Endometrium (tissue), 2 donors: ENCODE results near the gene HCFC1R1.

Source experiments
- FAIRE-seq: peaks from 2 replicates; lab custom pipeline; 2012; peaks lifted over from hg19 to GRCh38; lab: Jason Lieb, UNC
- donor health status: control.
- donor health status: control.

HCFC1R1 gene

DNA sequence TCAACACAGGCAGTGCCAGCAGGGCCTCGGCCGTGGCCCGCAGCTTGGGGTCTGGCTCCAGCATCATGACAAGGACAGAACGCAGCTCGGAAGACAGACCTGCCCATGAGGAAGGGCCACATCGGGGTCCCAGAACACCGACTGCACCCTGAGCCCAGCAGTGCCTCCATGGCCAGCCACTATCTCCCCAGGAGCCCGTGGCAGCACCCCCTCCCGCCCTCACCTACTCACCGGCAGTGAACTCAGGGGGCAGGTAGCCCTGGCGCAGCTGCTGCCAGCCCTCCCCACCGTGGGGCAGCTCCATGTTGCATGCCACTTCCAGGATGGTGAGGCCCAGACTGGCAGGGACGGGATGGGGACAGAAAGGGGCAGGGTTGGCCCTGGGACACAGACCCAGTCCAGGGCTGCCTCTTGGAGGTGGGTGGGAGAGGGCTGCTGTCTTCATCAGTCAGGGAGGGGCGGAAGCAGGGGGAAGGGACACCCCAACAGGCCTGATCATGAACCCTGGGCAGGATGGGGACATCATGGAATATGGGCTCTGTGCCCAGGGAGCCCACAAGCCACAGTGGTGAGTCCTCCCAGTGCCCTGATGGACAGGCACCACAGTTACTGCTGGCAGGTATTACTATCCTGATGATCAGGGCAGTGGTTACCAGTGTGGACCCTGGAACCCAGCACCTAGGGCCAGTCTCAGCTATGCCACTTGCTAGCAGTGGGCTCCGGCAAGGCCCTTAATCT lies 49.3 kb downstream of the HCFC1R1 start:
- no peak for FAIRE-seq

DNA sequence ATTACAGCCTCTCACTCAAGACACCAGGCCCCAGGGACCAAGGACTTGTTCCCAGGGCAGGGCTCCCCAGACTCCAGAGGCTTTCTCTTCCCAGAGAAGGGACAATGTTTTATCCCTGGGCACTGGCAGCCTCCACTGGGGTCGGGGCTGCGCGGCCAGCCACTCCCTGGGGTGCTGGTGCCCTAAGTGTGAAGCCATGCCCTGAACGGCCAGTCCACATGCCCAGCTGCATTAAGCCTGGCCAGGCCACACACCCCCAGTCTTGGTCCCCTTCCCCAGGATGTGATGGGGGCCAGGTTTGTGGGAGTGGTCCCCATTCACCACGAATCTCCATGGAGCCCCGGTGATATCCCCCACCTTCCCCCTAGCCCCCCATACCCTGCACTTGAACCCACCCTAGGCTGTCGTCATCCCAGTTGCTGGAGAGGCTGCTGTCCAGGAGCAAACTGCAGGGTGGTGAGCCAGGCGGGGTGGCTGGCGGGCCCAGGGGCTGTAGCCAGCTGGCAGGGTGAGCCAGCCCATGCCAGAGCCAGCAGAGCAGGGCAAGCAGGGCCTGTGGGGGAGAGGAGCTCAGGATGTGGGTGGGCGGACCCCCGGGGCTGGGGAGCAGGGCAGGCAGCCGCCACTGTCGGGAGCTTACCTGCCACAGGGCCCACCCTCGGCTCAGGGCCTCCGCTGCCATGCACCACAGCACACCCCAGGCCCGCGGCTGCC lies 50.0 kb downstream of the HCFC1R1 start:
- FAIRE-seq: no peak

DNA sequence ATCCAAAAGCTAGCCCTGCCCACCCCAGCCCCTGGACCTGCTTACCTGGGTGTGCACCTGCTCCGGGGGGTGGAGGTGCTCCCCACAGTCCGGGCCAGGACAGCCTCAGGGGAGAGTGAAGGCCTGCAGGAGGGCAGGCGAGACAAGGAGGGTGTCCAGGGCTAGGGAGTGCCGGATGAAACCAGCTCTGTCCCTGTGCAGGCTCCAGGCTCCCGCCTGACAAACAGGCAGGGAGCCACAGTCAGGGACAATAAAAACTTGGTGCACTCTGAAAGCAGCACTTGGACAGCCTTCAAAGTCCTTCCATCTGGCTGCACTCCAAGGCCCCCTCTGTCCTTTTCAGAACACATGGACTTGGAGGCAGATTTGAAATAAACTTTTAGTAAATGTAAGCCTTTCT lies 50.6 kb downstream of the HCFC1R1 start:
- no peak for FAIRE-seq
